Stimulated activated CD8-positive, alpha-beta memory T cell treated with anti-CD3 and anti-CD28 coated beads, Interleukin-15, amount 100 ng/mL, for 48 hours (primary cell): ENCODE results near the gene RBM23.
"Not testable (repeated sequence)": the region's sequence is repeated elsewhere in the genome, so short reads cannot be mapped to it uniquely, and the experiment has no call there.

Experiments used
- DNase-seq, 2 donors: peaks; one replicate each; pipeline ENCODE4 v3.0.0-alpha.2; 2020; ENCODE audit warnings: low read depth in 2 of 2

The RBM23 gene

GRCh38 chr14:22865424-22866405 is 53.2 kb downstream of the RBM23 start:
- no peak for DNase-seq

- no peak for DNase-seq
Measured at GRCh38 chr14:22864979-22865378, 54.0 kb downstream of the RBM23 start.

GRCh38 chr14:22861651-22862050 is 57.3 kb downstream of the RBM23 start:
- DNase-seq = no peak

DNA sequence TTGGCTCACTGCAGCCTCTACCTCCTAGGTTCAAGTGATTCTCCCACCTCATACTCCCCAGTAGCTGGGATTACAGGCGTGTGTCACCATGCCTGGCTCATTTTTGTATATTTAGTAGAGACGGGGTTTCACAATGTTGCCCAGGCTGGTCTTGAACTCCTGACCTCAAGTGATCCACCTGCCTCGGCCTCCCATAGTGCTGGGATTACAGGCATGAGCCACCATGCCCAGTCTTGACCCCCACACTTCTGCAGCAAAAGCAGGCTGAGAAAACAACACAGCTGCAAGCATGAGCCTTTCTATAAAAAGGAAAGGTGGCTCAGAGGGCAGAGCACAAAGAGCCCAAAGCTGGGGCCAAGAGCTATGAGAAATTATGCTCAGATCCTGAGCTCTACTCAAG is 58.6 kb downstream of the RBM23 start:
- DNase-seq = not testable (repeated sequence)

GRCh38 chr14:22856428-22856827 is 62.5 kb downstream of the RBM23 start:
- no peak for DNase-seq

GRCh38 chr14:22854963-22855724 is 63.8 kb downstream of the RBM23 start:
- DNase-seq = no peak

DNA sequence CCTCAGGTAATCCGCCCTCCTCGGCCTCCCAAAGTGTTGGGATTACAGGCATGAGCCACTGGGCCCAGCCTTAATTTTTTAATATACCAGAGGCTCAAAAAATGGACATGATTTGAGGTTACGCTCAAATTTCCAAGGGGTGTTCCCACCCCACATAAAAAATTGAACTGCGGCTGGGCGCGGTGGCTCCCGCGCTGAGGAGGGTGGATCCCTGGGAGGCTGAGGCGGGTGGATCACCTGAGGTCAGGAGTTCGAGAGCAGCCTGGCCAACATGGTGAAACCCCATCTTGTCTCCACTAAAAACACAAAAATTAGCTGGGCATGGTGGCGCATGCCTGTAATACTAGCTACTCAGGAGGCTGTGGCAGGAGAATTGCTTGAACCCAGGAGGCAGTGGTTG is 64.7 kb downstream of the RBM23 start:
- not testable (repeated sequence) for DNase-seq

DNA sequence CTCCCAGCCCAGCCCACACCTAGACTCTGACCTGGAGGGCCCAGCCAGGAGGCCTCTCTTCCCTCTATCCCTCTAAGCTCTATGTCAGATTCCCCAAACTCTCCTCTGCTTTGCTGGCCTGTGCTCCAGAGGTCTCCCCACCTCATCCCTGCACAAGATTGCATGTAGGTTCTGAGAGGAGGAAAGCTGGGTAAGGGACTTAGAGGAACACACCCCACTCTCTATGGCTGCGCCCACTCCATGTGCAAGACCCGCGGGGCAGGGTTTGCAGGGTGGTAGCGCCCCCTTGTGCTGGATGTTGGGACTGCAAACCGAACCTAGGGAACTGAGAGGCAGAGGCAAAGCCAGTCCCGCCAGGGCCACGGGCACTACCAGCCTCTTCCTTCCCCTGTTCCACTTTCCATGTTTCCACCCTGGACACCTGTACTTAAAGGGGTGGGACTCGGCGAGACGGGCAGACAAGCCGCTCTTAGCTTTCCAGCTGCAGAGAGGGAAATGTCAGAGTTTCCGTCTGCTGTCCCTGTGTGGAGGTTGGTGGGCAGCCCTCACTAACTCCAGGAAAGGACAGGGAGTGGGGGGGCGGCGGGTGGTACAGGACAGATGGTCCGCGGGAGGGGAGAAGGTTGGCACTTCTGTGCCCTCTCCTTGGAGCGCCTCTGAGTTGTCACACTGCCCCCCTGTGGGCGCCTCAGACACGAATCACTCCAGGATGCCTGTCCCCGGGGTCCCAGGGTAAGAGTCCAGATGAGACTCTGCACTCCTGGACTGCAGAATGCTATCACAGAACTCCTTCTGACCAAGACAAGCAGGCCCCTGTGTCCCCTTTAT is 65.8 kb downstream of the RBM23 start:
- peak; percentile 81 to 83 for DNase-seq

DNA sequence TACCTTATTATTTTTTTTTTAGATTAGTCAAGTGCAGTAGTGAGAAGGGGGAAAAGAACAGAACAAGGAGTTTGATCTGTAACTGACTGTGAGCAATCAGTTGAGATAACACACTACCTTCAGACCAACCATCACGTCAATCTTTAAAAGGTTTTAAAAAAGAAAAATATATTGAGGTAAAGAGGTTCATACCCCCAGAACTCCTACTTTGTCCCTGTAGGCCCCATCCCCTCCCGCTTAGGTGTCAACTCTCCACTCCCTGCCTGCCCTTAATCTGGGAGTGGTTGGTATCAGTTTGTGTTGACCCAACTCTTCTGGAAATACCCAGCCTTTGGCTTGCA is 66.4 kb downstream of the RBM23 start:
- DNase-seq = no peak

- not testable (repeated sequence) for DNase-seq
Measured at GRCh38 chr14:22852178-22852577, 66.8 kb downstream of the RBM23 start.

DNA sequence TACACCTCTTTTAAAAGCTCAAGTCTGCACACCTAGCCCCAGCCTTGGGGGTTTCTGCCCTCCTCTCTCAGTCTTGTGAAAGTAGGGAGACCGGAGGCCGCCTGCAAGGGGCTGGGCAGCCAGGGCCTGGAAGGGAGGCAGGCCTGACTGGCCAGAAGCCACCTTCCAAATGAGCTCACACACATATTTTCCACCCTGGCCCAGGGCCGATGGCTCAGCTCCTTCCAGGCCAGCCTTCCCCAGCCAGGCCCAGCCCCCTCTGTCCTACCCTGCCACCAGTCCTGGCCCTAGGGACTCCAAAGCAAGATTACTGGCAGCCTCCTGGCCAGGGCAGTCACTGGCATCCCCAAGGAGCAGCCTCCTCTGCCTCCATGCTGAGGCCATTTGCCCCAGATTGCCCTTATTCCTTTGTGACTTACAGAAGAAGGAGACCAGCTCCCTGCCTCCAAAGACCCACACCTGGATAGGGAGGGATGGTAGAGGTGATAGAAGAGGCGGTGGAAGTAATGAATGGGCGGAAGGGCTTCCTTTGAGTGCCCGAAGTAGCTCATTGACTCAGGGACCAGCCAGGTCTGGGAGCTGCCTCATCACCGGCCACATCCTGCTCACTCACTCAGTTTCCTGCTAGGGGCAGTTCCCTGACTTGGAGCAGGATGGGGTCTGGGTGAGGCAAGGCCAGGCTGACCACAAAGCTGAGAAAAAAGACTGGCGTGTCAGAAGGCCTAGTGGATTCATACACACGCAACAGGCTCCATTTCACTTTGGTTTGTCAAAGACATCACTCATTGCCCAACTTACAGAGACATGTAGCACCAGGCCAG is 67.8 kb downstream of the RBM23 start:
- peak; percentile 29 to 39 for DNase-seq

GRCh38 chr14:22849212-22849819 is 69.6 kb downstream of the RBM23 start:
- DNase-seq = no peak

DNA sequence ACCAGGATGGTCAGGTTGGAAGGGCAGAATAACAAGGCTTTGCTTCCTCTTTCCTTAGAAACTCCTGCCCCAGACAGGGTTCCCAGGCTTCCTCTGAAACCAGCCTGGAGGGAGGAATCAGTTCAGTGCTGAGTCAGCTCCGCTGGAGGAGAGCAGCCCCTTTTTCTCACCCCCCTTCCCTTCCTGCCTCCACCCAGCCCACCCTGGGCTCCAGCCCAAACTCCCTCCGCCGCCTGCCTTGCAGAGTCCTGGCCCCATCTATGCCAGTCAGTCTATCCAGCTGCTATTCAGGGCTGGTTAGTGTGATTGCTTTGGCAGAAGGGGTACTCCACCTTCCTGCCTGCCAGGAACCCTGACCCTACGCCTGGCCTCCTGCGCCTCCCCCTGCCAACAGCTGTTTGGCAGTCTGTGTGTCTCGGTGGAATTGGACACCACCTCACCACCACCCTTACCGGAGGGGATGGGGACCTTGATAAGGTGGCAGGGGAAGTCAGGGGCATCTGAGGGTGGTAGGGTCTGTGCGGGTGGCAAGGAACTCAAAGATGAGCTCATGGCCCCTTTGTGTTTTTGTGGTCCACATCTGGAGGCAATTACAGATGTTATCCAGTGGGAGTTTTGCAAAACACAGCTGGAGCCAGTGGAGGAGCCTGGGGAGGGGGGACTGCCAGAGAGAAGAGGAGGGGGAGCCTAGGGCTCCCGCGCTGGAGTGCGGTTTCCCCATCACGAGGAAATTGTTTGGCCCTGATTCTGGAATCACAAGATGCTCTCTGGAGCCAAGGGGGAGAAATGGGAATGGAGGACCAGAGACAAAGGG is 70.4 kb downstream of the RBM23 start:
- no peak for DNase-seq

GRCh38 chr14:22847661-22848341 is 71.1 kb downstream of the RBM23 start:
- DNase-seq = no peak

- no peak for DNase-seq
Measured at GRCh38 chr14:22846811-22847307, 72.1 kb downstream of the RBM23 start.

DNA sequence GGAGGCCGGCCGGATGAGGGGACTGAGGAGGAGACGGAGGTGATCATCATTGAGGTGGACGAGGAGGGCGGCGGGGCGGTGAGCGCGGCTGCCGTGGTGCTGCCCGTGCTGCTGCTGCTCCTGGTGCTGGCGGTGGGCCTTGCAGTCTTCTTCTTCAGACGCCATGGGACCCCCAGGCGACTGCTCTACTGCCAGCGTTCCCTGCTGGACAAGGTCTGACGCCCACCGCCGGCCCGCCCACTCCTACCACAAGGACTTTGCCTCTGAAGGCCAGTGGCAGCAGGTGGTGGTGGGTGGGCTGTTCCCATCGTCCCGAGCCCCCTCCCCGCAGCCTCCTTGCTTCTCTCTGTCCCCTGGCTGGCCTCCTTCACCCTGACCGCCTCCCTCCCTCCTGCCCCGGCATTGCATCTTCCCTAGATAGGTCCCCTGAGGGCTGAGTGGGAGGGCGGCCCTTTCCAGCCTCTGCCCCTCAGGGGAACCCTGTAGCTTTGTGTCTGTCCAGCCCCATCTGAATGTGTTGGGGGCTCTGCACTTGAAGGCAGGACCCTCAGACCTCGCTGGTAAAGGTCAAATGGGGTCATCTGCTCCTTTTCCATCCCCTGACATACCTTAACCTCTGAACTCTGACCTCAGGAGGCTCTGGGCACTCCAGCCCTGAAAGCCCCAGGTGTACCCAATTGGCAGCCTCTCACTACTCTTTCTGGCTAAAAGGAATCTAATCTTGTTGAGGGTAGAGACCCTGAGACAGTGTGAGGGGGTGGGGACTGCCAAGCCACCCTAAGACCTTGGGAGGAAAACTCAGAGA is 72.9 kb downstream of the RBM23 start:
- DNase-seq = no peak

- DNase-seq = no peak
Measured at GRCh38 chr14:22845103-22845394, 73.9 kb downstream of the RBM23 start.
